ENCODE results near the gene TNS3.
A peak's percentile ranks its signal among the peaks of the same experiment; 100 is the strongest.

TNS3 gene

GRCh38 chr7:47511699-47512370 is 70.1 kb downstream of the TNS3 start:
- H3K79me2 ChIP-seq (ENCODE audit: control insufficient read depth, insufficient read depth, low read length, unreplicated experiment) = peaks cover 37% of the 10 kb centered on the region
- no peak overlapping the region for H2AFZ ChIP-seq (ENCODE audit: low read length, unreplicated experiment)
- no peak overlapping the region for H3K4me3 ChIP-seq (ENCODE audit: low read depth, low read length)
- H3K27ac ChIP-seq (ENCODE audit: low read depth, low read length) = no peak overlapping the region
- peaks cover 29% of the 10 kb centered on the region for H3K36me3 ChIP-seq (ENCODE audit: insufficient read depth, low read length)
- peaks cover 38% of the 10 kb centered on the region for H3K4me1 ChIP-seq (ENCODE audit: control insufficient read depth, insufficient read depth, low read length, unreplicated experiment)
- H3K27me3 ChIP-seq (ENCODE audit: insufficient read depth, low read length) = no peaks in the 10 kb centered on the region

- peaks cover 30% of the 10 kb centered on the region for H3K79me2 ChIP-seq (ENCODE audit: control insufficient read depth, insufficient read depth, low read length, unreplicated experiment)
- no peak overlapping the region for H3K4me3 ChIP-seq (ENCODE audit: low read depth, low read length)
- H3K36me3 ChIP-seq (ENCODE audit: insufficient read depth, low read length) = peaks cover 26% of the 10 kb centered on the region
- H3K27me3 ChIP-seq (ENCODE audit: insufficient read depth, low read length) = no peaks in the 10 kb centered on the region
- H3K27ac ChIP-seq (ENCODE audit: low read depth, low read length) = no peak overlapping the region
- H3K4me1 ChIP-seq (ENCODE audit: control insufficient read depth, insufficient read depth, low read length, unreplicated experiment) = peaks cover 43% of the 10 kb centered on the region
- H2AFZ ChIP-seq (ENCODE audit: low read length, unreplicated experiment) = no peak overlapping the region
Measured at GRCh38 chr7:47510786-47511185, 71.1 kb downstream of the TNS3 start.

- Histone ChIP-seq H2AFZ (ENCODE audit: low read length, unreplicated experiment) (no peak overlapping the region), H3K79me2 (ENCODE audit: control insufficient read depth, insufficient read depth, low read length, unreplicated experiment) (peaks cover 24% of the 10 kb centered on the region), H3K27me3 (ENCODE audit: insufficient read depth, low read length) (no peaks in the 10 kb centered on the region), H3K4me1 (ENCODE audit: control insufficient read depth, insufficient read depth, low read length, unreplicated experiment) (peaks cover 43% of the 10 kb centered on the region), H3K4me3 (ENCODE audit: low read depth, low read length) (no peak overlapping the region), H3K27ac (ENCODE audit: low read depth, low read length) (no peak overlapping the region), H3K36me3 (ENCODE audit: insufficient read depth, low read length) (peaks cover 23% of the 10 kb centered on the region; the same call in 1 of the 2 replicates)
Measured at GRCh38 chr7:47510192-47510591, 71.7 kb downstream of the TNS3 start.

GRCh38 chr7:47509571-47509970 is 72.3 kb downstream of the TNS3 start:
- Histone ChIP-seq H3K79me2 (ENCODE audit: control insufficient read depth, insufficient read depth, low read length, unreplicated experiment) (peaks cover 19% of the 10 kb centered on the region), H3K36me3 (ENCODE audit: insufficient read depth, low read length) (peaks cover 23% of the 10 kb centered on the region; the same call in 1 of the 2 replicates), H3K27ac (ENCODE audit: low read depth, low read length) (no peak overlapping the region), H3K27me3 (ENCODE audit: insufficient read depth, low read length) (no peaks in the 10 kb centered on the region), H2AFZ (ENCODE audit: low read length, unreplicated experiment) (no peak overlapping the region), H3K4me1 (ENCODE audit: control insufficient read depth, insufficient read depth, low read length, unreplicated experiment) (peaks cover 42% of the 10 kb centered on the region), H3K4me3 (ENCODE audit: low read depth, low read length) (no peak overlapping the region)

GRCh38 chr7:47508389-47509380 is 73.2 kb downstream of the TNS3 start:
- Histone ChIP-seq H3K79me2 (ENCODE audit: control insufficient read depth, insufficient read depth, low read length, unreplicated experiment) (peaks cover 23% of the 10 kb centered on the region), H2AFZ (ENCODE audit: low read length, unreplicated experiment) (no peak overlapping the region), H3K4me1 (ENCODE audit: control insufficient read depth, insufficient read depth, low read length, unreplicated experiment) (peaks cover 36% of the 10 kb centered on the region), H3K27ac (ENCODE audit: low read depth, low read length) (no peak overlapping the region), H3K27me3 (ENCODE audit: insufficient read depth, low read length) (no peaks in the 10 kb centered on the region), H3K4me3 (ENCODE audit: low read depth, low read length) (no peak overlapping the region), H3K36me3 (ENCODE audit: insufficient read depth, low read length) (peaks cover 23% of the 10 kb centered on the region; the same call in 1 of the 2 replicates)

GRCh38 chr7:47507522-47507921 is 74.4 kb downstream of the TNS3 start:
- H2AFZ ChIP-seq (ENCODE audit: low read length, unreplicated experiment) = no peak overlapping the region
- H3K27ac ChIP-seq (ENCODE audit: low read depth, low read length) = no peak overlapping the region
- H3K36me3 ChIP-seq (ENCODE audit: insufficient read depth, low read length) = peaks cover 23% of the 10 kb centered on the region; the same call in 1 of the 2 replicates
- H3K27me3 ChIP-seq (ENCODE audit: insufficient read depth, low read length) = no peaks in the 10 kb centered on the region
- peaks cover 38% of the 10 kb centered on the region for H3K4me1 ChIP-seq (ENCODE audit: control insufficient read depth, insufficient read depth, low read length, unreplicated experiment)
- H3K4me3 ChIP-seq (ENCODE audit: low read depth, low read length) = no peak overlapping the region
- peaks cover 26% of the 10 kb centered on the region for H3K79me2 ChIP-seq (ENCODE audit: control insufficient read depth, insufficient read depth, low read length, unreplicated experiment)

GRCh38 chr7:47506382-47507339 is 75.2 kb downstream of the TNS3 start:
- Histone ChIP-seq H3K79me2 (ENCODE audit: control insufficient read depth, insufficient read depth, low read length, unreplicated experiment) (peaks cover 27% of the 10 kb centered on the region), H2AFZ (ENCODE audit: low read length, unreplicated experiment) (no peak overlapping the region), H3K4me1 (ENCODE audit: control insufficient read depth, insufficient read depth, low read length, unreplicated experiment) (peaks cover 45% of the 10 kb centered on the region), H3K27ac (ENCODE audit: low read depth, low read length) (peak overlapping the region; percentile 22; the same call in 1 of the 2 replicates), H3K4me3 (ENCODE audit: low read depth, low read length) (no peak overlapping the region), H3K27me3 (ENCODE audit: insufficient read depth, low read length) (no peaks in the 10 kb centered on the region), H3K36me3 (ENCODE audit: insufficient read depth, low read length) (peaks cover 23% of the 10 kb centered on the region; the same call in 1 of the 2 replicates)

- no peak overlapping the region for H3K4me3 ChIP-seq (ENCODE audit: low read depth, low read length)
- H3K79me2 ChIP-seq (ENCODE audit: control insufficient read depth, insufficient read depth, low read length, unreplicated experiment) = peaks cover 23% of the 10 kb centered on the region
- H2AFZ ChIP-seq (ENCODE audit: low read length, unreplicated experiment) = no peak overlapping the region
- H3K36me3 ChIP-seq (ENCODE audit: insufficient read depth, low read length) = peaks cover 19% of the 10 kb centered on the region; the same call in 1 of the 2 replicates
- no peak overlapping the region for H3K27ac ChIP-seq (ENCODE audit: low read depth, low read length)
- no peaks in the 10 kb centered on the region for H3K27me3 ChIP-seq (ENCODE audit: insufficient read depth, low read length)
- peaks cover 52% of the 10 kb centered on the region for H3K4me1 ChIP-seq (ENCODE audit: control insufficient read depth, insufficient read depth, low read length, unreplicated experiment)
Measured at GRCh38 chr7:47505312-47506007, 76.5 kb downstream of the TNS3 start.

- Histone ChIP-seq H2AFZ (ENCODE audit: low read length, unreplicated experiment) (no peak overlapping the region), H3K79me2 (ENCODE audit: control insufficient read depth, insufficient read depth, low read length, unreplicated experiment) (peaks cover 28% of the 10 kb centered on the region), H3K27ac (ENCODE audit: low read depth, low read length) (no peak overlapping the region), H3K4me1 (ENCODE audit: control insufficient read depth, insufficient read depth, low read length, unreplicated experiment) (peaks cover 52% of the 10 kb centered on the region), H3K4me3 (ENCODE audit: low read depth, low read length) (no peak overlapping the region), H3K36me3 (ENCODE audit: insufficient read depth, low read length) (peaks cover 15% of the 10 kb centered on the region; the same call in 1 of the 2 replicates), H3K27me3 (ENCODE audit: insufficient read depth, low read length) (no peaks in the 10 kb centered on the region)
Measured at GRCh38 chr7:47504551-47505311, 77.2 kb downstream of the TNS3 start.
